GM12878 (cell line): Measurements from ENCODE around the gene ABCC1.

Experiments
- ASH2L ChIP-seq: fragments of 300-600, 200-600 bp; sonication (generic); IDR thresholded peaks from 2 replicates; pipeline ENCODE4 v1.6.1; 2017; ENCODE audit warnings: low read depth, mild to moderate bottlenecking, borderline replicate concordance
- CHD2 ChIP-seq: IDR thresholded peaks from 2 replicates; pipeline ENCODE4 v1.6.1; 2011; ENCODE audit warnings: low read depth, low read length, improper control_type of control experiment, borderline replicate concordance
- CTCF ChIP-seq, 3 experiments: IDR thresholded peaks in 2 of 3; conservative IDR thresholded peaks in 1 of 3; 2 replicates each; pipeline ENCODE4 v1.5.1; 2011; ENCODE audit warnings: low read depth in 3 of 3, low read length in 3 of 3, mild to moderate bottlenecking in 3 of 3, control low read depth in 2 of 3, moderate library complexity in 2 of 3, inconsistent platforms in 1 of 3, mixed read lengths in 1 of 3; ENCODE audit not compliant: control insufficient read depth in 2 of 3, insufficient read depth in 1 of 3; ENCODE audit errors: extremely low read depth in 1 of 3
- JUND ChIP-seq: IDR thresholded peaks from 2 replicates; pipeline ENCODE4 v1.6.1; 2012; ENCODE audit warnings: low read depth, mild to moderate bottlenecking, low read length, improper control_type of control experiment, moderate library complexity
- MTA3 ChIP-seq: IDR thresholded peaks from 2 replicates; pipeline ENCODE4 v1.6.1; 2012; ENCODE audit warnings: low read length, inconsistent platforms, borderline replicate concordance
- NR2C2 ChIP-seq: IDR thresholded peaks from 2 replicates; pipeline ENCODE4 v1.6.1; 2011; ENCODE audit warnings: borderline replicate concordance, low read depth; ENCODE audit not compliant: control insufficient read depth, insufficient read length
- PAX5 ChIP-seq: IDR thresholded peaks from 2 replicates; pipeline ENCODE4 v1.6.1; 2011; ENCODE audit warnings: low read depth, low read length, borderline replicate concordance
- POLR2AphosphoS5 ChIP-seq: IDR thresholded peaks from 2 replicates; pipeline ENCODE4 v1.6.1; 2011; ENCODE audit warnings: mild to moderate bottlenecking, low read length, inconsistent platforms
- PRDM15 ChIP-seq: fragments of 450-650 bp; formaldehyde crosslinking; IDR thresholded peaks from 2 replicates; pipeline ENCODE4 v1.4.0; 2020; ENCODE audit warnings: mild to moderate bottlenecking, moderate library complexity
- ZBTB40 ChIP-seq: fragments of 450-650 bp; IDR thresholded peaks from 2 replicates; pipeline ENCODE4 v1.6.1; 2016; ENCODE audit warnings: mild to moderate bottlenecking, moderate library complexity, borderline replicate concordance
- ZSCAN29 ChIP-seq: fragments of 450-650 bp; IDR thresholded peaks from 2 replicates; pipeline ENCODE4 v1.6.1; 2017; ENCODE audit warnings: mild to moderate bottlenecking, moderate library complexity

GRCh38 chr16:15966420-15966819 lies 17.0 kb downstream of the ABCC1 start:
- no peak for TF ChIP-seq JUND
- no peak for TF ChIP-seq NR2C2
- no peak for TF ChIP-seq CTCF (IDR thresholded peaks at IDR 0.05 in 2 of 3, conservative IDR thresholded peaks at IDR 0.05 in 1 of 3; ENCODE audit: control insufficient read depth in 2 of 3, extremely low read depth in 1 of 3, insufficient read depth in 1 of 3, low read depth in 3 of 3, low read length in 3 of 3)
- no peak for TF ChIP-seq ZBTB40
- TF ChIP-seq CHD2, result no peak
- no peak for TF ChIP-seq PRDM15 (CRISPR knock-in tag)
- no peak for TF ChIP-seq ZSCAN29
- no peak for TF ChIP-seq MTA3
- TF ChIP-seq PAX5, result no peak
- no peak for TF ChIP-seq POLR2AphosphoS5
- TF ChIP-seq ASH2L, result no peak
